Stimulated activated CD4-positive, alpha-beta T cell treated with anti-CD3 and anti-CD28 coated beads, Interleukin-1b, Interleukin-23, amount 100 ng/mL, for 1 hour (primary cell): ENCODE data around the gene ADM.

Source experiments
- DNase-seq, 2 donors: peaks; one replicate each; pipeline ENCODE4 v3.0.0-alpha.2; 2020; ENCODE audit warnings: low read depth in 2 of 2

ADM gene

DNA sequence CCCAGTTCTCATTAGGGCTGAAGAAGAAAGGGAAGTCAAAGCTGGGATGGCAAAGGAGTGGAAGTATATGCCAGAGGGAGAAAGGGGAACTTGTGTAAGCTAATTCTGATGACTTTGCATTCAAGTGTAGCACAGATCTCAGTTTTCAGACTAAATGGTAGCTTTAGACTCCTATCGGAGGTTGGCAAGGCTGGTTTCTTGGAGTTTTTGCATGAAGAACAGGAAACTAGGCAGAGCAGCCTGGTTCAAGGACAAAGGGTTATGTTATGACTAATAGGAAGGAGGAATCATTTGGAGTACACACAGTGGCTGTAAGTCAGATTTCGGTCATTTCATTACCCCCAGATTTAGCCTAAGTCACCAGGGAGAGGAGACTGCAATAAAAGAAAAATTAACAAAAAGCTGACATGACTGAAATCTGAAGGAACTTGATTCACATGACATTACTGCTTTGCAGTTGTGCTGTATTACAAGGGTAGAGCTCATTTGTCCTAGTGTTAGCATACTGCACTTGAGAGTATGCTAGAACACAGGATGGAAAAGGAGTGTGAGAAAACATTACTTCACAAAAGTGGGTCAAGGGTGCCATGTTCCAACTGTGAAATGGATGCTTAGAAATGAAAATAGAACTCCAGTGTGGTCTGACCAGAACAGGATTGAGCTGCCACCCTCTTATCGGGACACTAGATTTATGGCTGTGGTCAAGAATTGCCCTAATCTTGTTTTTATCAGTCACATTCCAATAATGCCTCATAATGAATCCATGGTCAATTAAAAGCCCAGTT is 23.6 kb downstream of the ADM start:
- DNase-seq = no peak

DNA sequence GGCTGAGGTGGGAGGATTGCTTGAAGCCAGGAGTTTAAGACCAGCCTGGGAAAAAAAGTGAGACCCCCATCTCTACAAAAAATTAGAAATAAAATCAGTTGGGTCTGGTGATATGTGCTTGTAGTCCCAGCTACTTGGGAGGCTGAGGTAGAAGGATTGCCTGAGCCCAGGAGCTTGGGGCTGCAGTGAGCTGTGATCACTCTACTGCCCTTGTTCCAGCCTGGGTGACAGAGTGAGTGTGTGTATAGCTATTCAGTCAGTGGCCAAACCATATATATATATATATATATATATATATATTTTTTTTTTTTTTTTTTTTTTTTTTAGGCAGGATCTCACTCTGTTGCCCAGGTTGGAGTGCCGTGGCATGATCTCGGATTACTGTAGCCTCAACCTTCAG is 24.5 kb downstream of the ADM start:
- no peak for DNase-seq

DNA sequence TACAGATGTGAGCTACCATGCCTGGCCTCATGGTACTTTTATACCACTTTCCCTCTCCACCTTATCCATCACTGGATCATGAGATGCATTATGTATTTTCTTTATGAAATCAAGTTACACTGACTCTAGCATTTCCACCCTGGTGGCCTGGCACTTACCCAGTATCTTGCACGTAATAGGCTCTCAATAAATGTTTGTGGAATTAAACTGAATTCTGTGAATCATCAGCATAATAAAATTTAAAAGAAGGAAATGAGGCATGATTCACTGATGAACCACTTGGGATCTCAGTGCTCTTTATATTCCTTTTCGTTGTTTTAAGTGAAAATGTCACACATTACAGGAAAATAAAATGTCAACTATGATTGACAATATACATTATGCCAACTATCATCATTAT is 25.1 kb downstream of the ADM start:
- no peak for DNase-seq

DNA sequence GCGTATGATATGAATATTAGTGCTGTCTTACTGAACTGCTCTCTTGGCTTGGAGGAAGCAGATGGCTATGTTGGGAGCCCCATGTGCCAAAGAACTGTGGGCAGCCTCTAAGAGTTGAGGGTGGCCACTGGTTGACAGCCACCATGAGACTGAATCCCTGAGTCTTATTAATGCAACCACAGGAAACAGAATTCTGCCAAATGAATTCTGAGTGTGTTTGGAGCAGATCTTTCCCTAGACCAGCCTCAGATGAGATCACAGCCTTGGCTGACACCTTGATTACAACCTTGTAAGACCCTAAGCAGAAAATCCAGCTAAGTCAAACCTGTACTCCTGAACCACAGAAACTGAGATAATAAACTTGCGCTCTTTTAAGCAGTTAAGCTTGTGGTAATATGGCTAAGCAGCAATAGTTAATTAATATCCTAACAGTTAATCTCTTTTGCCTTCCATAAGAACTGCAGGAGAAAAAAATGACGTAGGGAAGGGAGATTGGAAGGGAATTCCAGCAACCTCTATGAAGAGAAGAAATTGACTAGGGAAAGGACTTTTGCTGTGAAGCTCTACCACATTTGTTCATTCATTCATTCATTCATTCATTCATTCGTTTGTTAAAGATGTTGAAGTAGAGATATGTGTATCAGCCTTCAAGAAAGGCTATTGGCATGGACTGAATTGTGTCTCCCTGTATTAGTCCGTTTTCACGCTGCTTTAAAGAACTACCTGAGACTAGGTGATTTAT is 26.8 kb downstream of the ADM start:
- no peak for DNase-seq

DNA sequence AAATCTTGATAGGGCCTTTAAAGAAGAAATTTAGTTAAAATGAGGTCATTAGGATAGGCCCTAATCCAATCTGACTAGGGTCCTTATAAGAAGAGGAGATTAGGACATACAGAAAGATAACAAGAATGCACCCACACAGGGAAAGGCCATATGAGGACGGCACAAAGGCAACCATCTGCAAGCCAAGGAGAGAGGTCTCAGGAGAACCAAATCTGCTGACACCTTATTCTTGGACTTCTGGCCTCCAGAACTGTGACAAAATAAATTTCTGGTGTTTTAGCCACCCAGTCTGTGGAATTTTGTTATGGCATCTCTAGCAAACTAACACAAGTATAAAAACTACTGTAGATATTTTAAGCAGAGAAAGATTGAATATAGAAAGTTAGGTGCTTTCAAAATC is 28.6 kb downstream of the ADM start:
- DNase-seq = no peak

DNA sequence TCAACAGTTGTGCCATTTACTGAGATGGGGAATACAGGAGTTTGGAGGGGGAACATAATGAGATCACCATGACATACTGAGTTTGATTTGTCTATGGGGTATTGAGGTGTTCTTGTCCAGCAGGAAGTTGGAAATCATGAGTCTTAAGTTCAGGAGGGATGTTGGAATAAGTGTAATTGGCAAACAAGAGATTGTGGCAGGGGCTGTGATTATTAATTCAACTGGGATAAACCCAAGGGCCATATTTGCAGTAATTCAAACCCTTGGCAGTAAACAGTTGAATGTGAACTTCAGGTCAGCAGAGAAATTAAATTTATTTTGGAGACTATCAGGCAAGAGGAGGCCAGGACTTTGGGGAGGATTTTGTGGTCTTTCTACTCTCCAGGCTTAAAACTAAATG is 33.4 kb downstream of the ADM start:
- no peak for DNase-seq

DNA sequence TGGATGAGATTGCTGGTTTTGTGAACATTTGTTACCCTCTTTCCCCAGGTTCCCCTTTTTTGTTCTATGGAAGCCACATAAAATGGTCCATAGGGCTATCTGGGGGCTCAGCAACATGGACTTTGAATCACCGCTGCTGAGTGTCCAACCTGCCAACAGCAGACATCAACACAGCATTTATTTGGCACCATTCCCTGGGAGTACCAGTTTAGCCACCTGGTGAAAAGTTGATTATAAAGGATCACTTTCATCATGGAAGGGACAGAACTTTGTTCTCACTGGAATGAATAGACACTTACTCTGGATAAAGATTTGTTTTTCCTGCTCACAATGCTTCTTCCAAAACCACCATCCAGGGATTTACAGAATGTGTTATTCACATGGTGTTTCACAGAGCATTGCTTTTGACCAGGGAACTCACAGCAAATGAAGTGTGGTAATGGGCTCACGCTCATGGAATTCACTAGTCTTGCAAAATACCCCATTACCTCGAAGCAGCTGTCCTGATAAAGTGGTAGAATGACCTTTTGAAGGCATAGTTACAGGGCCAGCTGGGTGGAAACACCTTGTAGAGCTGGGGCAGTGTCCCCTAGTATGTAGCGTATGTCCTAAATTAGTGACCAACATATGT is 43.9 kb downstream of the ADM start:
- no peak for DNase-seq

DNA sequence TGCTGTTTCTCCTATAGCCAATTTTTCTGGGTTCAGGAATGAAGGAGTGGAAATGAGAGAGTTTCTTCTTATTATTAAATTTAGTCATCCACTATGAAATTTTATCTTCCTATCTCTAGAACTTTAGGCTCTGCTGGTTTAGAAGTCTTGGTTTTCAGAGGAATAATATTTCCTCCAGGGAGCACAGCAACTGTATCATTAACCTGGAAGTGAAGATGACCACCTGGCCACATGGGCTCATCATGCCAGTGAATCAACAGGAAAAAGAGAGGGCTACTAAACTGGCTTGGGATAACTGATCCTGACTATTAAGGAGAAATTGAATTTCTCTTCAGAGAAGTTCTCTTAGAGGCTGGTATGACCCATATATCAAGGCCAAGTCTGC is 44.4 kb downstream of the ADM start:
- DNase-seq = no peak

DNA sequence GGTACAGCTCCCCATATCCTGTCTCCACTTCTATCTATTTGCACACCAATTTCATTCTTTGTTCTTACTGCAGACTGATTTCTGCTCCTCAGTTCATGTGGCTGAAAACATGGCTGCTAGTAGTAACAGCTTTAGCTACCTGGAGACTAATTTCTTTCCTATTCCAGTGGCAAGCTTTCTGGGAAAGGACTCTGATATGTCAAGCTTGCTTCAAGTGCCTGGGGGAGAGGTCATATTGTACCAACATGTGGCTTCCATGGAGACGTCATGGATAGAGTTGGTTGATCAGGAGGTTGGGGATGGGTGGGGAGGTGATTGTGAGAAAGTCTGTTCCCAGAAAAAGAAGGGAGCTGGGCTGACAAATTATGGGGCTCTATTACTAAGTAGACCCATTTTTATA is 44.9 kb downstream of the ADM start:
- no peak for DNase-seq

DNA sequence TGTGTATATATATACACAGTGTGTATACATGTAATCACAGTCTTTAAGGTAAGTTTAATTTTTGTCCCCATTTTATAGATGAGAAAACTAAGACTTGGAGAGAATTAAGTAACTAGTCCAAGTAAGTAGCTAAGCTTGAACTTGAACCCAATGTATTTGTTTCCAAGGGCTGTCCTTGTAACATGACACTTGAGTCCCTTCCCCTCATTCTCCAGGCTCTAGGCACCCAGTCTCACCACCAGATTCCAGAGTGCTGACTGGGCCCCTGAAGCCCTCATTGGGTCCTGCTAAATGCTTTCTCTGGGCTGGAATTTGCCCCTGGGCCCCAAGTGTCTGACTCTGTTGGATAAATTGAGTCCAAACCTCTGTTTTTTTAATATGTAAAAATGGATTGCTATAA is 45.5 kb downstream of the ADM start:
- DNase-seq = no peak

DNA sequence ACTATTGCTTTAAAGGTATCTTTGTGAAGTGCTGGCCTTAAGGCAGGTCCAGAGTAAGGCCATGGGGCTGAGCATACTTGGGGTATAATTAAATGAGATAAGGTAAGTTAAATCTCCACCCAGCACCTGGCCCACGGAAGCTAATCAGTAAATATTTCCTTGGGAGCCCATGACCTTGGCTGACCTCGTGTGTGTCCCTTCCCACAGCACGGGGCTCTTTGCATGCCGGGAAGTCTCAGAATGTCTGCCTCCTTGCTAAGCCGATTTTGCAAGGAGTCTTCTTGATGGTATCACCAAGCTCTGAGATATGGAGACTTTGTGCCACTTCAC is 46.5 kb downstream of the ADM start:
- DNase-seq = no peak

DNA sequence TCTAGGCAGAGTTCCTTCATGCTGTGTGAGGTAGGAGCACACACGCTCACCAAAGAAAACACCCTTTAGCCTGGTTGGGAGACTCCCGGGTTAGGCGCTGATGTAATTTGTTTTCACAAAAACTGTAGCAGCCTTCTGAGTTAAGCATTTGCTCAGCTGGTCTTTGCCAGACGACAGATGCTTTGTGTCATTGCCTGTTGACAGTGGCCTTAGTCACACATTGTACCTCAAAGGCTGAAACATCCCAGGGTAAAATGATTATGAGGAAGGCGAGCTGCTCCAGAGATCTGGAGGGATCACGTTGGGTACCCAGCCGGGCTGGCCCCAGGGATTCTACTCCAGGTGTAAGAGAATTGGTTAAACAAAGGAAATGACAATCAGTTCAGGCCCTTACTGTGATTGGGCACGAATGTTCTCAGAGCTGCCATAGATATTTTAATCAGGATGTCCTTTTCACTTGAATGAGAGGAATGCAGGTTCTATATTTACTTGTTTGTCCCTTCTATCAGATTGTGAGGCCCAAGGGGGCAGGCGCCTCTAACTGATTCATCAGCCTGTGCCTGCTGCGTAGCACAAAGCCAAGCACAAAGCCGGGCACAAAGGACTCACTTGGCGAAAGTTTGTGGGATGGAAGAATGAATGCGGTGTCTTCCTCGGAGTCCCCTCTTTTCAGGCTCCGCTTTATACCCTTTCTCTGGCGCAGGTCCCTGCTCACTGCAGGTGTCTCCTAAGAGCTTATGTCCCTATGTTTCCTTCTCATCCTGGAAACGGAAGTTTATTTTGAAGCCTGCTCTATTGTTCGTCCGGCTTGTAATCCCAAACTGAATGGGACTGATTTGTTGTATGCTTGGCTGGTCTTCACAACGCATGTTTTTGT is 47.1 kb downstream of the ADM start:
- no peak for DNase-seq

DNA sequence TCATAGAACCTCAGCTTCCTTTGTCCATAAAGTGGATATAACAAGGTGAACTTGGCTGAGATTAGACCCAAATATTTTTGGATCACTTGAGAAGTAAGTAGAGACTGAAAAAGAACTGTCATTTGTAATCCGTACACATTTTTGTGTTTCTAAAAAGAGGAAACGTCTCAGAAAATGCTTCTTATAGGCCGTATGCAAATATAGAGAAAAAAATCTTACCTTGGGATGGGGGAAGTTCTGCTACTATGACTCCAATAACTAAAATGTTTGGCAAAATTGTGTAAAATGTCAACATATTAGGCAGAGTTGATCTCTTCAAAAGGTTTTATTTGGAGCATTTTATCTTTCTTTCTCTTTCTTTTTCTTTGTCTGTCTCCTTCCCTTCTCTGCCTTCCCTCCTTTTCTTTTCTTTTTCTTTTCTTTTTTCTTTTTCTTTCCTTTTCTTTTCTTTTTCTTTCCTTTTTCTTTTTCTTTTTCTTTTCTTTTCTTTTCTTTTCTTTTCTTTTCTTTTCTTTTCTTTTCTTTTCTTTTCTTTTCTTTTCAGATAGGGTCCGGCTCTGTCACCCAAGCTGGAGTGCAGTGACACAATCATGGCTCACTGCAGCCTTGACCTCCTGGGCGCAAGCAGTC is 48.2 kb downstream of the ADM start:
- DNase-seq = no peak

DNA sequence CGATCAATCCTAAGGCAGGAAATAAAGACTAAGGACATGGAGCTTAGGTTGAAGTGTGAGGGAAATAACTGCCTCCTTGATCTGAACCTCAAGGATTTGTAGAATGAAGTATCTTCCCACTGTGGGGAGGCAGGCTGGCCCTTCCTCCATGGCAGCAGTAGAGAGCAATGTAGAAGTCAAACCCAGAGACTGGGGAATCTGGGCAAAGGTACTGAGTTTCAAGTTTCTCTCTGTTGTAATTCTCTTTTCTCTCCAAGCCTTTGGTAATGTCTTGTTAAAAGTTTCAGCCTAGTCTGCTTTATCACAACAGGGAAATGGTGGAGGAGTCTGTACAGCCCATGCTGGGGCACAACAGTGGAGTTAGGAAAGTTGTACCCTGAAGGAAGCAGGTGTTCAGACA is 49.5 kb downstream of the ADM start:
- DNase-seq = no peak

DNA sequence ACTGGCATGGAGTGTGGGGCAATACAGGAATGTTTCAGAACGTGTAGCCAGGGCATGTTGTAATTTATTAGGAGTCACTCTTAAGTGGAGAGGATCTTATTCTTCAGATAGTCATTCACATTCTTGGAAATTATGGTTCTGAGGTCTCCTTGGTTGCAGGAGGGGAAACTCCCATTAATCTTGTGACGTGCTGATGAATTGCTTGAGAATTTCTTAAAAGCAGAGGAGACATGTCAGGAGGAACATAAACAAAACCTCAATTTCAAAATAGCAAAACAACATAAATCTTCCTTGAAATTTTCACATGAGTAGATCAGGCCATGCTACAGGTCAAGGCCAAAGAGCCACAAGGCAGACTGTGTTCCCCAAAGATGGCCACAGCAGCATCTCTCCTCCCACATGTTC is 50.4 kb downstream of the ADM start:
- no peak for DNase-seq

DNA sequence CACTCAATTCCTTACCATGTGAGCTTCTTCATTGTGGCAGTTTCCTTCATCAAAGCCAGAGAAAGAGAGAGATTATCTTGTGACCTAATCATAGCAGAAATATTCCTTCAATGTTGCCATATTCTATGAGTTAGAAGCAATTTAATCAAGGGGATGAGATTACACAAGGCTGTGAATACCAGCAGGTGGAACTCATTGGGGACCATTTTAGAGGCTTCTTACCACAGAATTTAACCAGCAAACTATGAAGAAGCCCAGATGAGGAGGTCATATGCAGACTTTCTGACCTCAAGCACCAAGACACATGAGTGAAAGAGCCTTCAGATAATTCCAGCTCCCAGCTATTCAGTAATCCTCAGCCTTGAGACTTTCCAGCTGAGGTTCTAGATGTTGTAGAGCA is 51.3 kb downstream of the ADM start:
- DNase-seq = no peak
